ENCODE measurements around the gene PKIB. TPM values are rescaled to one million over a fixed set of nuclear protein-coding genes. Genes with fewer than 3 reads are reported as not detected.

The PKIB gene
- total and polyA plus RNA-seq, 2 experiments from 2014 or later: 51.0 to 85.8 TPM

DNA sequence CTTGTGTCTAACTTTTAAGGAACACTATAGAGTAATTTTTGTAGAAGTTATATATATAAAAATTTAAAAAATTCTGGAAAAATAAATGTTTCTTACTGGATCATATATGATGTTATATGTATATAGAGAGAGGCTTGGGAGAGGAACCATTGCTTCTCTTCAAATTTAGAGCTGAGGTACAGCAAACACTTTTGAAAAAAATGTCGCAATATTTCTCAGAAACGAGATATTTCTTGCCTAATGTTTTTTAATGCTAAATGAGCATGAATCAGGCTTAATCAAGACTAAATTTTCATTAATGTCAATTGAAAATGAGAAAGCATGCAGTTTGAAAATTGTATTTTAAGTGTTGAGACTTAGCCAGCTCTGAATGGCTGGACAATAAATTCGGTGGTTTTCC lies 2.6 kb downstream of the PKIB start:
- no peaks in the 10 kb centered on the region for H3K4me1 ChIP-seq (ENCODE audit: low read depth)
- no peaks in the 10 kb centered on the region for H3K9me3 ChIP-seq (ENCODE audit: low read depth)
- no peaks in the 10 kb centered on the region for H3K27me3 ChIP-seq
- TF ChIP-seq, protein P1, sequence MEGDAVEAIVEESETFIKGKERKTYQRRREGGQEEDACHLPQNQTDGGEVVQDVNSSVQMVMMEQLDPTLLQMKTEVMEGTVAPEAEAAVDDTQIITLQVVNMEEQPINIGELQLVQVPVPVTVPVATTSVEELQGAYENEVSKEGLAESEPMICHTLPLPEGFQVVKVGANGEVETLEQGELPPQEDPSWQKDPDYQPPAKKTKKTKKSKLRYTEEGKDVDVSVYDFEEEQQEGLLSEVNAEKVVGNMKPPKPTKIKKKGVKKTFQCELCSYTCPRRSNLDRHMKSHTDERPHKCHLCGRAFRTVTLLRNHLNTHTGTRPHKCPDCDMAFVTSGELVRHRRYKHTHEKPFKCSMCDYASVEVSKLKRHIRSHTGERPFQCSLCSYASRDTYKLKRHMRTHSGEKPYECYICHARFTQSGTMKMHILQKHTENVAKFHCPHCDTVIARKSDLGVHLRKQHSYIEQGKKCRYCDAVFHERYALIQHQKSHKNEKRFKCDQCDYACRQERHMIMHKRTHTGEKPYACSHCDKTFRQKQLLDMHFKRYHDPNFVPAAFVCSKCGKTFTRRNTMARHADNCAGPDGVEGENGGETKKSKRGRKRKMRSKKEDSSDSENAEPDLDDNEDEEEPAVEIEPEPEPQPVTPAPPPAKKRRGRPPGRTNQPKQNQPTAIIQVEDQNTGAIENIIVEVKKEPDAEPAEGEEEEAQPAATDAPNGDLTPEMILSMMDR (IDR thresholded peaks at IDR 0.05; ENCODE audit: low read depth, low read length): no peak
- H3K36me3 ChIP-seq: no peaks in the 10 kb centered on the region
- no peak overlapping the region for H3K27ac ChIP-seq
- H3K4me3 ChIP-seq: no peak overlapping the region
- no peak for DNase-seq (ENCODE audit: low read depth in 1 of 2, low spot score in 1 of 2)

DNA sequence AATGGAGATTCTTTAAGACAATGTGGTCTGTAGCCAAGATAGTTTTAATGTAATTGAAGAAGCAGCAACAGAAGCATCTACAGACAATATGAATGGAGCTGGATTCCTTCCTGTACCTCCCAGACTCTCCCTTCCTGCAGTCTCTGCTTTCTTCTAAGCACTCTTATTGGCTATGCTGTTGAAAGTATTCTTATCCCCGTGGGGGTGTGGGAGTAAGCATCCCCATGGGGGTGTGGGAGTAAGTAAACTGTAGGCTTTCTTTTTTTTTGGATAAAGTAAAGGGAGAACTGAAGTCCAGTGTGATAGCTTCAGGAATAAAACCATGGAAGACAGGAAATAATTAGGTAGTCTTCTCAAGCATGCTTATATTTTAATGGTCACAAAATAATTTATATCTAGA lies 4.1 kb downstream of the PKIB start:
- no peaks in the 10 kb centered on the region for H3K36me3 ChIP-seq
- no peaks in the 10 kb centered on the region for H3K27me3 ChIP-seq
- no peak overlapping the region for H3K27ac ChIP-seq
- no peaks in the 10 kb centered on the region for H3K9me3 ChIP-seq (ENCODE audit: low read depth)
- no peak for DNase-seq (ENCODE audit: low read depth in 1 of 2, low spot score in 1 of 2)
- H3K4me1 ChIP-seq (ENCODE audit: low read depth): no peaks in the 10 kb centered on the region
- H3K4me3 ChIP-seq: no peak overlapping the region
- TF ChIP-seq, protein P1 (IDR thresholded peaks at IDR 0.05; ENCODE audit: low read depth, low read length): no peak

DNA sequence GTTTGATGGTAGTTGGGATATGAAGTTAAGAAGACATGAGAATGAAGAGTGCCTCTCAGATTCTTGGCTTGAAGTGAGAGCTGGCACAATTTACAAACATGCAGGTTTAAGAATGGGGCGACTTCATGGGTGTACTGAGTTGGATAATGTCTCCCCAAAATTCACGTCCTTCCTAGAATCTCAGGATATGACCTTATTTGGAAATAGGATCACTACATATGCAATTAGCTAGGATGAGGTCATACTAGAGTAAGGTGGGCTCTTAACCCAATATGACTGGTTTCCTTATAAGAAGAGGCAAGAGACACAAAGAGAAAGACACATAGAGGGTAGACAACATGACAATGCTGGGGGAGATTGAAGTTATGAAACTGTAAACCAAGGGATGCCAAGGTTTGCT lies 5.2 kb downstream of the PKIB start:
- no peak for DNase-seq (ENCODE audit: low read depth in 1 of 2, low spot score in 1 of 2)
- no peak overlapping the region for H3K4me3 ChIP-seq
- no peaks in the 10 kb centered on the region for H3K27me3 ChIP-seq
- no peaks in the 10 kb centered on the region for H3K36me3 ChIP-seq
- TF ChIP-seq, protein P1 (IDR thresholded peaks at IDR 0.05; ENCODE audit: low read depth, low read length): no peak
- H3K27ac ChIP-seq: no peak overlapping the region
- H3K9me3 ChIP-seq (ENCODE audit: low read depth): no peaks in the 10 kb centered on the region
- H3K4me1 ChIP-seq (ENCODE audit: low read depth): no peaks in the 10 kb centered on the region

DNA sequence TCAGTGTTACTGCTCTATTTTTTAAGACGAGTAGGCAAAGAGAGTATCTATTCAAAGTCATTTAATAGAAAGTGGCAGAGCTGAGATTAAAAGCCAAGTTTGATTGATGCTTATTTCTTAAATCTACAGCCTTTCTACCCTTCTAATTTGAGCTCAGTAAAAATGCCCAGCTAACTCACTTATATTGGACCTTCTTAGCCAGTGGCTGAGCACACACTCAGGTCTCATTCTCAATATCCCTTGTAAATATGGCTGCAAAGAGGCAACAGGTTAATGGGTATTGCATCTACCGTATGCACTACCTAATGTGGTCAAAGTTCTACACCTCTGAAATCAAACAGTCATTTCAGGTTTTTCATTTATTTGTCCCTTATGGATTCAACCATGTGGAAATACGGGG lies 6.7 kb downstream of the PKIB start:
- Histone ChIP-seq H3K36me3 (no peaks in the 10 kb centered on the region), H3K9me3 (ENCODE audit: low read depth) (no peaks in the 10 kb centered on the region), H3K4me3 (no peak overlapping the region), H3K4me1 (ENCODE audit: low read depth) (peaks cover 2% of the 10 kb centered on the region), H3K27me3 (no peaks in the 10 kb centered on the region), H3K27ac (no peak overlapping the region)
- TF ChIP-seq, protein P1 (IDR thresholded peaks at IDR 0.05; ENCODE audit: low read depth, low read length): no peak
- DNase-seq (ENCODE audit: low read depth in 1 of 2, low spot score in 1 of 2): no peak

DNA sequence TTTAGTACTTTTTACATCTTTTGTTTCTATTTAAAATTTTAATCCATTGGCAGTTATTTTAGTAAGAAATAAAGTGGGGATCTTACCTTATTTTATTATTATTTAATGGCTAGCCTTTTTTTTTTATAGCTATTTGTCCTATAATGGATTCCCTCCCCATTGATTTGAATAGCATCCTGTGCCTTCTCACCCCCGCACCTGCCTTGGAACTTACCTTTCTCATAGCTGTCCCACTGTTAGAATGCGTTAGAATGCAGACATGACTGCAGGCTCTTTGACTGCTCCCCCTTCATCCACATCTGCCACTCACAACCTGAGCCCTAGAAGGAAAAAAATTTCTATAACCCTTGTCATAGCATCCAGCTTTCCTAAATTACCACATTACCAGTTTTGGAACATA lies 9.1 kb downstream of the PKIB start:
- peaks cover 11% of the 10 kb centered on the region for H3K4me1 ChIP-seq (ENCODE audit: low read depth)
- no peak for DNase-seq (ENCODE audit: low read depth in 1 of 2, low spot score in 1 of 2)
- TF ChIP-seq, protein P1 (IDR thresholded peaks at IDR 0.05; ENCODE audit: low read depth, low read length): no peak
- no peak overlapping the region for H3K4me3 ChIP-seq
- H3K9me3 ChIP-seq (ENCODE audit: low read depth): no peaks in the 10 kb centered on the region
- H3K27me3 ChIP-seq: no peaks in the 10 kb centered on the region
- H3K36me3 ChIP-seq: no peaks in the 10 kb centered on the region
- no peak overlapping the region for H3K27ac ChIP-seq

DNA sequence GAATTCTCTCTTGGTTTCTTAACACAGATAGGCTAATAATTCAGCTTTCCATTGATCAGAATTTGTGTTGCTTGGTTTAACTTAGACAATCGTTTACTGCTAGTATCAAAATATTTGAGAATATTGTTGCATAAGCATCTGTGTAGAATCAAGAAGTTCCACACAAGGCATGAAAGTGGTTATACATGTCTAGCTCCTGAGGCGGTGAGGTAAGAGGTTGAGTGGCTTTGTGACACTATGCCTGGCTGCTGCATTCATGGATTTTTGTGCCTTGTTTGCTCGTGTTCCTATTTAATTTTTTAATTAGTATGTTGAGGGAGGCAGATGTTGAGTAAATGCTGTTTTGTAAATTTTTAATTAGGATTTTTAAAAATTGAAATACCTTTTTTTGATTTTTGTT lies 10.2 kb downstream of the PKIB start:
- Histone ChIP-seq H3K4me3 (no peak overlapping the region), H3K9me3 (ENCODE audit: low read depth) (no peaks in the 10 kb centered on the region), H3K27ac (no peak overlapping the region), H3K27me3 (no peaks in the 10 kb centered on the region), H3K36me3 (no peaks in the 10 kb centered on the region), H3K4me1 (ENCODE audit: low read depth) (peaks cover 11% of the 10 kb centered on the region)
- DNase-seq (ENCODE audit: low read depth in 1 of 2, low spot score in 1 of 2): no peak
- TF ChIP-seq, protein P1 (IDR thresholded peaks at IDR 0.05; ENCODE audit: low read depth, low read length): no peak
